HL-60 (cell line): ENCODE results near the gene IPO13.

ENCODE experiments used
- CTCF ChIP-seq: IDR thresholded peaks from one replicate; pipeline ENCODE4 v1.5.1; 2011; ENCODE audit warnings: low read length, control low read depth, inconsistent platforms; ENCODE audit not compliant: insufficient read depth
- REST ChIP-seq: IDR thresholded peaks from 2 replicates; pipeline ENCODE4 v1.6.1; 2012; ENCODE audit warnings: low read depth; ENCODE audit not compliant: insufficient replicate concordance

GRCh38 chr1:44000122-44000665 lies 53.4 kb downstream of the IPO13 start:
- TF ChIP-seq REST (no peak), CTCF (no peak)
